ENCODE data around the gene MAP3K3.

DNA sequence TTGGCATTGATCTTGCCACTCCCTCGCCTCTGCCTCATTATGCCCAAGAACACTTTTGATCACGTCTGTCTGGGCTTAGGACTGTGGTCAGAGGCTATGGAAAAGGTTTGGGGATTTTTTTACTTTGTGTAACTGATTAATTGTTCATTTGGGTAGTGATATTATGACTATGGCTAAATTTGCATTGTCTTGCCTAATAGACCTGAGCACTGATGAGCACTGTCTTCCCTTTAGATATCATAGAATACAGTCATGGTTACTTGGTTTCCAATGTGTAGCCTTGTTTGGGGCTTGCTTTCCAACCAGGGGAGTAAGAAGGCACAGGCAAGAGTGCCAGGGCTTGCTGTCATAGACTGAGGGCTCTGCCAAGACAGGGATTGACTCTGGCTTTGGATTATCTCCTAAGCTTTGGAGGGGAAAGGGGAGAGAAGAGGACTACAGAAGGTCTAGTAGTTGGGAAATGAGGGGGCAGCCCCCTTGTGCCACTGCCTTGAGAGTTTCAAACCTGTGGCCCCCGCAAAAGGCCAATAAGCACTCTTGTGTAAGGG is 64.0 kb downstream of the MAP3K3 start:
- no peak for TF ChIP-seq SMC3 (IDR thresholded peaks at IDR 0.05)
- TF ChIP-seq, protein P1, sequence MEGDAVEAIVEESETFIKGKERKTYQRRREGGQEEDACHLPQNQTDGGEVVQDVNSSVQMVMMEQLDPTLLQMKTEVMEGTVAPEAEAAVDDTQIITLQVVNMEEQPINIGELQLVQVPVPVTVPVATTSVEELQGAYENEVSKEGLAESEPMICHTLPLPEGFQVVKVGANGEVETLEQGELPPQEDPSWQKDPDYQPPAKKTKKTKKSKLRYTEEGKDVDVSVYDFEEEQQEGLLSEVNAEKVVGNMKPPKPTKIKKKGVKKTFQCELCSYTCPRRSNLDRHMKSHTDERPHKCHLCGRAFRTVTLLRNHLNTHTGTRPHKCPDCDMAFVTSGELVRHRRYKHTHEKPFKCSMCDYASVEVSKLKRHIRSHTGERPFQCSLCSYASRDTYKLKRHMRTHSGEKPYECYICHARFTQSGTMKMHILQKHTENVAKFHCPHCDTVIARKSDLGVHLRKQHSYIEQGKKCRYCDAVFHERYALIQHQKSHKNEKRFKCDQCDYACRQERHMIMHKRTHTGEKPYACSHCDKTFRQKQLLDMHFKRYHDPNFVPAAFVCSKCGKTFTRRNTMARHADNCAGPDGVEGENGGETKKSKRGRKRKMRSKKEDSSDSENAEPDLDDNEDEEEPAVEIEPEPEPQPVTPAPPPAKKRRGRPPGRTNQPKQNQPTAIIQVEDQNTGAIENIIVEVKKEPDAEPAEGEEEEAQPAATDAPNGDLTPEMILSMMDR (IDR thresholded peaks at IDR 0.05), result no peak
- no peak for TF ChIP-seq MAFK (IDR thresholded peaks at IDR 0.05; ENCODE audit: partially characterized antibody)
- no peak for TF ChIP-seq POLR2A (IDR thresholded peaks at IDR 0.05; ENCODE audit: low read length)
- no peak for TF ChIP-seq GATA3 (IDR thresholded peaks at IDR 0.05; ENCODE audit: borderline replicate concordance)
- TF ChIP-seq, protein P2, sequence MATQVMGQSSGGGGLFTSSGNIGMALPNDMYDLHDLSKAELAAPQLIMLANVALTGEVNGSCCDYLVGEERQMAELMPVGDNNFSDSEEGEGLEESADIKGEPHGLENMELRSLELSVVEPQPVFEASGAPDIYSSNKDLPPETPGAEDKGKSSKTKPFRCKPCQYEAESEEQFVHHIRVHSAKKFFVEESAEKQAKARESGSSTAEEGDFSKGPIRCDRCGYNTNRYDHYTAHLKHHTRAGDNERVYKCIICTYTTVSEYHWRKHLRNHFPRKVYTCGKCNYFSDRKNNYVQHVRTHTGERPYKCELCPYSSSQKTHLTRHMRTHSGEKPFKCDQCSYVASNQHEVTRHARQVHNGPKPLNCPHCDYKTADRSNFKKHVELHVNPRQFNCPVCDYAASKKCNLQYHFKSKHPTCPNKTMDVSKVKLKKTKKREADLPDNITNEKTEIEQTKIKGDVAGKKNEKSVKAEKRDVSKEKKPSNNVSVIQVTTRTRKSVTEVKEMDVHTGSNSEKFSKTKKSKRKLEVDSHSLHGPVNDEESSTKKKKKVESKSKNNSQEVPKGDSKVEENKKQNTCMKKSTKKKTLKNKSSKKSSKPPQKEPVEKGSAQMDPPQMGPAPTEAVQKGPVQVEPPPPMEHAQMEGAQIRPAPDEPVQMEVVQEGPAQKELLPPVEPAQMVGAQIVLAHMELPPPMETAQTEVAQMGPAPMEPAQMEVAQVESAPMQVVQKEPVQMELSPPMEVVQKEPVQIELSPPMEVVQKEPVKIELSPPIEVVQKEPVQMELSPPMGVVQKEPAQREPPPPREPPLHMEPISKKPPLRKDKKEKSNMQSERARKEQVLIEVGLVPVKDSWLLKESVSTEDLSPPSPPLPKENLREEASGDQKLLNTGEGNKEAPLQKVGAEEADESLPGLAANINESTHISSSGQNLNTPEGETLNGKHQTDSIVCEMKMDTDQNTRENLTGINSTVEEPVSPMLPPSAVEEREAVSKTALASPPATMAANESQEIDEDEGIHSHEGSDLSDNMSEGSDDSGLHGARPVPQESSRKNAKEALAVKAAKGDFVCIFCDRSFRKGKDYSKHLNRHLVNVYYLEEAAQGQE (IDR thresholded peaks at IDR 0.05), result no peak
- no peak for TF ChIP-seq EP300 (IDR thresholded peaks at IDR 0.05)

Measured in A549 (cell line).